Measurements from ENCODE around the gene MTRF1L. TPM values are rescaled to one million over a fixed set of nuclear protein-coding genes. Genes with fewer than 3 reads are reported as not detected.

The MTRF1L gene
- total RNA-seq, 1 experiment from 2014 or later: 26.5 TPM

- Histone ChIP-seq H3K56ac (ENCODE audit: insufficient read length, low read depth, low read length) (no peak overlapping the region), H3K14ac (ENCODE audit: insufficient read depth, low read length) (no peak overlapping the region), H3K4me2 (ENCODE audit: insufficient read depth, insufficient read length, low read length) (no peak overlapping the region), H3K23me2 (ENCODE audit: insufficient read length, low read depth, low read length, poor library complexity, severe bottlenecking) (no peaks in the 10 kb centered on the region), H3K18ac (ENCODE audit: insufficient read length, low read depth, low read length) (no peak overlapping the region), H3K79me2 (ENCODE audit: insufficient read depth, low read length) (no peaks in the 10 kb centered on the region), H2BK15ac (ENCODE audit: low read depth, low read length) (no peak overlapping the region), H2BK5ac (ENCODE audit: insufficient read length, low read length) (no peak overlapping the region), H4K91ac (ENCODE audit: insufficient read length, low read depth, low read length) (no peak overlapping the region), H3K4me1 (ENCODE audit: insufficient read depth, low read length) (peaks cover 5% of the 10 kb centered on the region; the same call in 1 of the 2 replicates), H3K27ac (ENCODE audit: insufficient read length, low read depth, low read length) (no peak overlapping the region), H4K20me1 (ENCODE audit: control insufficient read depth, insufficient read depth, insufficient read length) (no peaks in the 10 kb centered on the region), H4K5ac (ENCODE audit: insufficient read length, low read depth, low read length) (no peak overlapping the region), H3K9me3 (ENCODE audit: control insufficient read depth, low read depth, low read length) (no peaks in the 10 kb centered on the region), H2AK5ac (ENCODE audit: insufficient read length, low read length) (no peak overlapping the region), H3K4ac (ENCODE audit: low read depth, low read length) (no peak overlapping the region), H3K9ac (ENCODE audit: extremely low read depth, insufficient read length, low read length) (no peak overlapping the region), H3K23ac (ENCODE audit: insufficient read length, low read depth, low read length) (no peak overlapping the region), H2AFZ (ENCODE audit: low read length) (no peak overlapping the region), H4K8ac (replicated peaks; ENCODE audit: insufficient read length, low read depth, low read length) (no peak overlapping the region), H2BK12ac (ENCODE audit: insufficient read length, low read depth, low read length) (no peak overlapping the region), H2BK20ac (ENCODE audit: low read depth, low read length, poor library complexity, severe bottlenecking) (no peak overlapping the region), H3K27me3 (ENCODE audit: insufficient read depth, low read length) (no peaks in the 10 kb centered on the region), H3T11ph (ENCODE audit: low read length) (no peak overlapping the region), H2BK120ac (ENCODE audit: low read depth, low read length, poor library complexity, severe bottlenecking) (no peak overlapping the region), H3K79me1 (ENCODE audit: insufficient read depth, low read depth, low read length, poor library complexity, severe bottlenecking) (no peaks in the 10 kb centered on the region)
- H3K4me3 Mint-ChIP-seq: no peak overlapping the region
- no peak overlapping the region for H3K27ac Mint-ChIP-seq
- no CpG with 5 or more reads among the region's 4 CpGs for WGBS (ENCODE audit: extremely low coverage, insufficient read length, low lambda C conversion rate)
- peaks cover 11 to 14% of the 10 kb centered on the region in 2 experiments for H3K4me1 Mint-ChIP-seq
- TF ChIP-seq CTCF (conservative IDR thresholded peaks at IDR 0.05): no peak
- no peaks in the 10 kb centered on the region for H3K27me3 Mint-ChIP-seq (ENCODE audit: low read depth)
- no peak for DNase-seq
- H3K36me3 Mint-ChIP-seq (ENCODE audit: insufficient read depth in 1 of 3, low read depth in 3 of 3): peaks cover 0 to 4% (median 0%) of the 10 kb centered on the region in 3 experiments; a peak in 1 of 7 replicates
- no peaks in the 10 kb centered on the region for H3K9me3 Mint-ChIP-seq
Measured at GRCh38 chr6:153028963-153029362, 26.5 kb upstream of the MTRF1L start.

All from H9 (cell line).